Hepatocyte (in vitro differentiated cells): ENCODE measurements around the gene CTRL. TPM values are rescaled to one million over a fixed set of nuclear protein-coding genes. Genes with fewer than 3 reads are reported as not detected.

Experiments
- DNase-seq: peaks from one replicate; pipeline ENCODE4 v3.0.0-alpha.2; 2016; ENCODE audit warnings: low spot score
- H2AFZ ChIP-seq: fragments of 200-600 bp; sonication (generic); 2 replicates; pipeline ENCODE4 v1.6.0; 2016; ENCODE audit warnings: antibody characterized with exemption, mild to moderate bottlenecking
- H3K27ac ChIP-seq: fragments of 200-600 bp; sonication (generic); 2 replicates; pipeline ENCODE4 v1.5.1; 2016; ENCODE audit warnings: mild to moderate bottlenecking
- H3K27me3 ChIP-seq: fragments of 200-600 bp; sonication (generic); 2 replicates; pipeline ENCODE4 v1.6.1; 2016
- H3K36me3 ChIP-seq: fragments of 200-600 bp; sonication (generic); replicated peaks from 2 replicates; pipeline ENCODE4 v1.5.1; 2016; ENCODE audit warnings: low read depth; ENCODE audit not compliant: insufficient read depth
- H3K4me1 ChIP-seq: fragments of 200-600 bp; sonication (generic); 2 replicates; pipeline ENCODE4 v1.5.1; 2016; ENCODE audit warnings: mild to moderate bottlenecking, moderate library complexity; ENCODE audit not compliant: insufficient read depth
- H3K4me2 ChIP-seq: fragments of 200-600 bp; sonication (generic); 2 replicates; pipeline ENCODE4 v1.6.0; 2016
- H3K4me3 ChIP-seq: fragments of 200-600 bp; sonication (generic); 2 replicates; pipeline ENCODE4 v1.5.1; 2016; ENCODE audit warnings: mild to moderate bottlenecking
- H3K79me2 ChIP-seq: fragments of 200-600 bp; sonication (generic); 2 replicates; pipeline ENCODE4 v1.6.0; 2017; ENCODE audit warnings: mild to moderate bottlenecking
- H3K9me2 ChIP-seq: fragments of 200-600 bp; sonication (generic); replicated peaks from 2 replicates; pipeline ENCODE4 v1.6.0; 2017; ENCODE audit warnings: mild to moderate bottlenecking; ENCODE audit not compliant: insufficient read depth
- H3K9me3 ChIP-seq: fragments of 200-600 bp; sonication (generic); 2 replicates; pipeline ENCODE4 v1.5.1; 2016; ENCODE audit warnings: low read depth, mild to moderate bottlenecking
- H4K20me1 ChIP-seq: fragments of 200-600 bp; sonication (generic); 2 replicates; pipeline ENCODE4 v1.6.0; 2016; ENCODE audit warnings: mild to moderate bottlenecking; ENCODE audit not compliant: insufficient read depth, poor library complexity, severe bottlenecking
- EZH2 ChIP-seq: fragments of 200-600 bp; sonication (generic); IDR thresholded peaks from 2 replicates; pipeline ENCODE4 v1.6.1; 2016; ENCODE audit warnings: antibody characterized with exemption, mild to moderate bottlenecking, borderline replicate concordance
- EZH2phosphoT487 ChIP-seq: fragments of 200-600 bp; sonication (generic); IDR thresholded peaks from one replicate; pipeline ENCODE4 v1.6.1; 2018; ENCODE audit warnings: antibody characterized with exemption, mild to moderate bottlenecking, low read depth, moderate library complexity; ENCODE audit not compliant: unreplicated experiment, severe bottlenecking
- WGBS: methylation state at CpG from one replicate; pipeline ENCODE4 v1.1.6; 2016; ENCODE audit warnings: low lambda C conversion rate; ENCODE audit errors: missing lambda C conversion rate; 5-methylcytosine and 5-hydroxymethylcytosine counted together
- polyA plus RNA-seq: library from polyadenylated mRNA; unstranded; fragments of >200 nt; fragmentation: Nextera tagmentation; extraction: Ambion mirVana; gene quantifications from 2 replicates; pipeline ENCODE4 v1.2.1, GENCODE V29; 2016
- total RNA-seq: library from RNA; depleted of rRNA; stranded (reverse); fragments of >200 nt; gene quantifications from 2 replicates; pipeline ENCODE4 v1.2.3, GENCODE V29; 2014
- TF ChIP-seq, protein P1 (sequence below): fragments of 200-600 bp; sonication (generic); IDR thresholded peaks from 2 replicates; pipeline ENCODE4 v1.5.1; 2016; ENCODE audit warnings: antibody characterized with exemption, mild to moderate bottlenecking; ENCODE audit not compliant: poor library complexity

CTRL gene
- total and polyA plus RNA-seq, 2 experiments from 2014 or later, result 0.63 to 12.5 TPM

DNA sequence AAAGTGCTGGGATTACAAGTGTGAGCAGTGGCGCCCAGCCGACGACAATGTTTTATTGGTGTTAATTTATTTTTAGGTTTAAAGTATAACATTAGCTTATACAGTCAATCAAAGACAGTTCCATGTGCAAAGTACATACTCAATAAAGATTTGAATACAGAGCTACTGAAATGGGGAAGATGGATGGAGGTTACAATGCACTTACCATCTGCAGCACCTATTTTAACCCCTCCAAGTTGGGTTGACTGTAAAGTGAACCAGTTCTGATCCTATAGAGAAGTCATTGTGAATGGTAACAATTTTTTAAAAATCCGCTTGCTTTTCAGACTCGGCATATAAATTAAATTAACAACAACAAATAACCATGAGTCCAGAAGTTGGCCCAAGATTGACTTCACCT is 39.3 kb downstream of the CTRL start:
- Histone ChIP-seq H3K9me3 (no peaks in the 10 kb centered on the region), H2AFZ (peak overlapping the region; percentile 45), H3K4me2 (peak overlapping the region; percentile 75), H3K79me2 (peaks cover 41% of the 10 kb centered on the region), H4K20me1 (peaks cover 11% of the 10 kb centered on the region), H3K4me1 (peaks cover 9% of the 10 kb centered on the region), H3K36me3 (no peaks in the 10 kb centered on the region), H3K9me2 (no peaks in the 10 kb centered on the region), H3K27me3 (no peaks in the 10 kb centered on the region), H3K4me3 (no peak overlapping the region), H3K27ac (peak overlapping the region; percentile 50)
- WGBS, result 69% methylated on average over 5 of the region's 5 CpGs
- TF ChIP-seq EZH2phosphoT487, result no peak
- TF ChIP-seq, protein P1, sequence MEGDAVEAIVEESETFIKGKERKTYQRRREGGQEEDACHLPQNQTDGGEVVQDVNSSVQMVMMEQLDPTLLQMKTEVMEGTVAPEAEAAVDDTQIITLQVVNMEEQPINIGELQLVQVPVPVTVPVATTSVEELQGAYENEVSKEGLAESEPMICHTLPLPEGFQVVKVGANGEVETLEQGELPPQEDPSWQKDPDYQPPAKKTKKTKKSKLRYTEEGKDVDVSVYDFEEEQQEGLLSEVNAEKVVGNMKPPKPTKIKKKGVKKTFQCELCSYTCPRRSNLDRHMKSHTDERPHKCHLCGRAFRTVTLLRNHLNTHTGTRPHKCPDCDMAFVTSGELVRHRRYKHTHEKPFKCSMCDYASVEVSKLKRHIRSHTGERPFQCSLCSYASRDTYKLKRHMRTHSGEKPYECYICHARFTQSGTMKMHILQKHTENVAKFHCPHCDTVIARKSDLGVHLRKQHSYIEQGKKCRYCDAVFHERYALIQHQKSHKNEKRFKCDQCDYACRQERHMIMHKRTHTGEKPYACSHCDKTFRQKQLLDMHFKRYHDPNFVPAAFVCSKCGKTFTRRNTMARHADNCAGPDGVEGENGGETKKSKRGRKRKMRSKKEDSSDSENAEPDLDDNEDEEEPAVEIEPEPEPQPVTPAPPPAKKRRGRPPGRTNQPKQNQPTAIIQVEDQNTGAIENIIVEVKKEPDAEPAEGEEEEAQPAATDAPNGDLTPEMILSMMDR, result no peak
- TF ChIP-seq EZH2, result no peak
- DNase-seq, result no peak

- Histone ChIP-seq H3K4me3 (no peak overlapping the region), H3K9me3 (no peaks in the 10 kb centered on the region), H3K79me2 (peaks cover under 1% of the 10 kb centered on the region), H3K27ac (no peak overlapping the region), H3K27me3 (no peaks in the 10 kb centered on the region), H3K9me2 (no peaks in the 10 kb centered on the region), H4K20me1 (no peaks in the 10 kb centered on the region), H2AFZ (no peak overlapping the region), H3K4me1 (peaks cover 2% of the 10 kb centered on the region), H3K4me2 (no peak overlapping the region), H3K36me3 (no peaks in the 10 kb centered on the region)
- whole genome bisulfite sequencing, result 83% methylated on average over 3 of the region's 3 CpGs
- TF ChIP-seq EZH2, result no peak
- TF ChIP-seq, protein P1, result no peak
- no peak for TF ChIP-seq EZH2phosphoT487
- no peak for DNase-seq
Measured at GRCh38 chr16:67888331-67888730, 43.3 kb downstream of the CTRL start.

- no peak overlapping the region for H3K4me3 ChIP-seq
- H3K27ac ChIP-seq, result no peak overlapping the region
- no peaks in the 10 kb centered on the region for H3K36me3 ChIP-seq
- no peaks in the 10 kb centered on the region for H3K27me3 ChIP-seq
- H3K4me1 ChIP-seq, result peaks cover 3% of the 10 kb centered on the region
- no peaks in the 10 kb centered on the region for H3K9me3 ChIP-seq
- no peaks in the 10 kb centered on the region for H4K20me1 ChIP-seq
- no peak for TF ChIP-seq EZH2
- TF ChIP-seq EZH2phosphoT487, result no peak
- TF ChIP-seq, protein P1, result no peak
- no peak overlapping the region for H3K4me2 ChIP-seq
- no peak overlapping the region for H2AFZ ChIP-seq
- no peaks in the 10 kb centered on the region for H3K79me2 ChIP-seq
- no peak for DNase-seq
- no peaks in the 10 kb centered on the region for H3K9me2 ChIP-seq
- 89% methylated on average over 5 of the region's 5 CpGs for WGBS
Measured at GRCh38 chr16:67886387-67886786, 45.3 kb downstream of the CTRL start.

GRCh38 chr16:67885976-67886375 is 45.7 kb downstream of the CTRL start:
- Histone ChIP-seq H3K9me3 (no peaks in the 10 kb centered on the region), H3K4me1 (peaks cover 3% of the 10 kb centered on the region), H3K36me3 (no peaks in the 10 kb centered on the region), H3K4me3 (no peak overlapping the region), H3K27ac (no peak overlapping the region), H3K79me2 (no peaks in the 10 kb centered on the region), H3K4me2 (no peak overlapping the region), H4K20me1 (no peaks in the 10 kb centered on the region), H3K27me3 (no peaks in the 10 kb centered on the region), H2AFZ (no peak overlapping the region), H3K9me2 (no peaks in the 10 kb centered on the region)
- TF ChIP-seq, protein P1, result no peak
- no peak for TF ChIP-seq EZH2phosphoT487
- DNase-seq, result no peak
- WGBS, result 95% methylated on average over 19 of the region's 19 CpGs
